Loucy (cell line): Measurements from ENCODE around the gene WFIKKN1.

Source experiments
- EZH2phosphoT487 ChIP-seq: fragments of 200-600 bp; IDR thresholded peaks from 2 replicates; pipeline ENCODE4 v1.6.1; 2018; ENCODE audit warnings: antibody characterized with exemption, mild to moderate bottlenecking, moderate library complexity, borderline replicate concordance
- TF ChIP-seq, protein P1 (sequence below): fragments of 200-600 bp; sonication (generic); conservative IDR thresholded peaks from 2 replicates; pipeline ENCODE4 v1.5.1; 2014; ENCODE audit warnings: mild to moderate bottlenecking, antibody characterized with exemption, low read length

DNA sequence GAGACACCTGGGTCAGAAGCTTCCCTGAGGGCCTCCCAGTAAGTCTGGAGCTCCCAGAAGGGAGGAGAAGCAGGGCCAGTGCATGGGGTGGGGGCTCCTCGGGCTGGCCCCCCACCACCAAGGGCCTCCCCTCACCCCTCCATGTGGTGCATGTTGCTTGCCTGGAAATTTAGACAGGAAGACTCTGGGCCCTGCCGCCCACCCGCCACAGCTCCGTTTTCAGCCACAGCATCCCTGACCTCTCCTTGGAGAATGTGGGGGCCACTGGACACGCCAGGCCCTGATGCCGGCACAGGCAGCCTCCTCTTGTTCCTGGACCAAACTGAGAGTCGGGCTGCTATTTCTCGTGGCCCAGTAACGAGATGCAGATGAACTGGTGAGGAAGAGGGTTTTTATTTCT, 8.1 kb downstream of the WFIKKN1 start:
- TF ChIP-seq, protein P1, sequence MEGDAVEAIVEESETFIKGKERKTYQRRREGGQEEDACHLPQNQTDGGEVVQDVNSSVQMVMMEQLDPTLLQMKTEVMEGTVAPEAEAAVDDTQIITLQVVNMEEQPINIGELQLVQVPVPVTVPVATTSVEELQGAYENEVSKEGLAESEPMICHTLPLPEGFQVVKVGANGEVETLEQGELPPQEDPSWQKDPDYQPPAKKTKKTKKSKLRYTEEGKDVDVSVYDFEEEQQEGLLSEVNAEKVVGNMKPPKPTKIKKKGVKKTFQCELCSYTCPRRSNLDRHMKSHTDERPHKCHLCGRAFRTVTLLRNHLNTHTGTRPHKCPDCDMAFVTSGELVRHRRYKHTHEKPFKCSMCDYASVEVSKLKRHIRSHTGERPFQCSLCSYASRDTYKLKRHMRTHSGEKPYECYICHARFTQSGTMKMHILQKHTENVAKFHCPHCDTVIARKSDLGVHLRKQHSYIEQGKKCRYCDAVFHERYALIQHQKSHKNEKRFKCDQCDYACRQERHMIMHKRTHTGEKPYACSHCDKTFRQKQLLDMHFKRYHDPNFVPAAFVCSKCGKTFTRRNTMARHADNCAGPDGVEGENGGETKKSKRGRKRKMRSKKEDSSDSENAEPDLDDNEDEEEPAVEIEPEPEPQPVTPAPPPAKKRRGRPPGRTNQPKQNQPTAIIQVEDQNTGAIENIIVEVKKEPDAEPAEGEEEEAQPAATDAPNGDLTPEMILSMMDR = no peak
- TF ChIP-seq EZH2phosphoT487 = no peak
